NCI-H146 treated with DMSO at 0.1 percent for 48 hours (cell line): ENCODE measurements around the gene PKD2L1.
A peak's percentile ranks its signal among the peaks of the same experiment; 100 is the strongest.
"Not testable (repeated sequence)": the region's sequence is repeated elsewhere in the genome, so short reads cannot be mapped to it uniquely, and the experiment has no call there.

Source experiments
- DNase-seq: peaks from one replicate; lab custom pipeline; 2025; ENCODE audit not compliant: unreplicated experiment; lab: John Stamatoyannopoulos, UW

PKD2L1 gene

DNA sequence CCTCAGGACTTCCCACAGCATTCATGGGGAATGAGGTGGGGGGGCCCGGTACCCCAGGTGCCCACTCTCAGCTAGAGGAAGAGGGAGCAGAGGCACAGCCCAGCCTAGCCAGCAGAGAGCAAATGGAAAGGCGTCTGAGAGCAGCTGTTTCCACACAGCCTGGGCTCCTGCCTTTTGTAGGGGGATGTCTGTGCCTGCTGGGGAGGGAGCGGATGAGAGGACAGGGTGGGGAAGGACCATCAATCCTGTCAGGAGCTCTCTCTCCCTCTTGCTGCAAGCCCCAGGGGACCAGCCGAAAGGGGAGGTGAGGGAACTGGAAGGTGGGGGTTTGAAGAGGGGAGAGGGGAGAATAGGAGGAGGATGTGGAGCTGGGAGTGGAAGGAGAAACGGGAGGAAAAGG is at the start of gene PKD2L1:
TSS of gene PKD2L1 (minus strand) at position 150 of the 400 bp plus-strand sequence. CDS start at position 25, 125 bp downstream.
- peak; percentile 47 for DNase-seq

DNA sequence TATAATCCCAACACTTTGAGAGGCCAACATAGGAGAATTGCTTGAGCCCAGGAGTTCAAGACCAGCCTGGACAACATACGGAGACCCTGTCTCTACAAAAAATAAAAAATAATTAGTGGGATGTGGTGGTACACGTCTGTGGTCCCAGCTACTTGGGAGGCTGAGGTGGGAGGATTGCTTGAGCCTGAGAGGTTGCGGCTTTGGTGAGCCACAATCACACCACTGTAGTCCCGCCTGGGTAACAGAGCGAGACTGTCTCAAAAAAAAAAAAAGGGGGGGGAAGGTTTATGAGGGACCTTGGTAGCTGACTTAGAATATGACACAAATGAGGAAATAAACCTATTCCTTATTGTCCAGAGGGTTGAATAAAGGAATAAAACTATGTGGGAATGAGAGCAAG is 47.8 kb upstream of the PKD2L1 start:
- no peak for DNase-seq

DNA sequence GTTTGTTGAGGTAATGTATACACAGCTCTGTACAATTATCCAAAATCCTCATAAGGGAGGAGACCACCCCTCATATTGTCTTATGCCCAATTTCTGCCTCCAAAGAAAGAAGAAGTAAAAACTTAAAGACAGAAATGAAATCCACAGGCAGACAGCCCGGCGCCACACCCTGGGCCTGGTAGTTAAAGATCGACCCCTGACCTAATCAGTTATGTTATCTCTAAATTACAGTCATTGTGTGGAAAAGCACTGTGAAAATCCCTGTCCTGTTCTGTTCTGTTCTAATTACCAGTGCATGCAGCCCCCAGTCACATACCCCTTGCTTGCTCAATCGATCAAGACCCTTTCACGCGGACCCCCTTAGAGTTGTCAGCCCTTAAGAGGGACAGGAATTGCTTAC is 46.6 kb upstream of the PKD2L1 start:
- DNase-seq: not testable (repeated sequence)

DNA sequence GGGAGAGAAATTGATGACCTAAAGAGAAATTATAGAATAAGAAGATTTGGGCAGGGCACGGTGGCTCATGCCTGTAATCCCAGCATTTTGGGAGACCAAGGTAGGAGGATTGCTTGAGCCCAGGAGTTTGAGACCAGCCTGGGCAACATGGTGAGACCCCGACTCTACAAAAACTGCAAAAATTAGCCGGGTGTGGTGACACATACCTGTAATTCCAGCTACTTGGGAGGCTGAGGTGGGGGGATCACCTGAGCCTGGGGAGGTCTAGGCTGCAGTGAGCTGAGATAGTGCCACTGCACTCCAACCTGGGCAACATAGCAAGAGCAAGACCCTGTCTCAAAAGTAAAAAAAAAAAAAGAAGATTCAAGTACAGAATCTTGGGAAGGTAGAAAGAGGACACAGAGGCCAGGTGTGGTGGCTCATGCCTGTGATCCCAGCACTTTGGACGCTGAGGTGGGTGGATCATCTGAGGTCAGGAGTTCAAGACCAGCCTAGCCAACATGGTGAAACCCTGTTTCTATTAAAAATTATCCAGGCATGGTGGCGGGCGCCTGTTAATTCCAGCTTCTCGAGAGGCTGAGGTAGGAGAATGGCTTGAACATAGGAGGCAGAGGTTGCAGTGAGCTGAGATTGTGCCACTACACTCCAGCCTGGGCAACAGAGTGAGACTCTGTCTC is 44.8 kb upstream of the PKD2L1 start:
- DNase-seq: not testable (repeated sequence)

GRCh38 chr10:100374200-100374655 is 44.2 kb upstream of the PKD2L1 start:
- DNase-seq: peak; percentile 62

DNA sequence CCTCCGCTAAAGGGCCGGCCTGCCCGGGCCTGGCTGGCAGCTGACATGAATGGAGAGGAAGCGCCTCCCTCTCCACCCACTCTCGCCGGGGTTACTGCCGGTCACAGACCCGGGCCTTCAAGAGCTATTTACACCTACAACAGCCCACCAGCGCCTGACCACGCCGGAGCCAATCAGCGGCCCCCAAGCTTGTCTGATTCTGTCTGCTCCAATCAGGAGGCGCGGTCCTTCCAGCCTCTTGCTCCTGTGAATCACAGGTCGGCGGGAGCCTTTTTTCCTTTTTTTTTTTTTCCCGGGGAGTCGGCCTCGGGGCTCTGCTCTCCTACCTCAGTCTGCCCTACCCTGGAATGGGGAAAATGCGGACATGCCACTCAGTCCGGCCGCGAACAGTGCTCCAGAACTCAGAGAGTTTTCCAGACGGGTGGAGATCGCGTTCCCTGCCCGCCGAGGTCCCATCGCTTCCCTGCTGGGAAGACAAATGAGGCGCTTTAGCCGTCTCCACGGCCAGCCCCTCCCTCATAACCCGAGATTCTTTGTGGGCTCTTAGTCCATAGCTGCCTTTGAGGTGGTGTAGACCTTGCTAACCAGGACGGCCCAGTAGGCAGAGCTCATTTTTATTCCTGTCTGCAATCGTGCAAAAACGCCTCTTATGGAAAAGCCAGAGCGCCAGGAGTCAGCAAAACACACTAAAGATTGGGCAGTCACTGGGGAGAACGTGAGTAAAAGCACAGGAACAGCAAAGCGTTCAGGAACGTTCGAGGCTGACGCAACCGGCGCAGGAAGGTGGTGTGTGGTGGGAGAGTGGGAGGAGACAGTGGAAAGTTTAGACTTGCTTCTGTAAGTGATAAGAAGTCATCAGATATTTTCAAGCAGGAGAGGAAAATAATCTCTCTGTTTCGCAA is 43.5 kb upstream of the PKD2L1 start:
- peak; percentile 97 for DNase-seq

GRCh38 chr10:100372415-100373297 is 42.6 kb upstream of the PKD2L1 start:
- peak; percentile 82 for DNase-seq

- DNase-seq: no peak
Measured at GRCh38 chr10:100371482-100372027, 41.5 kb upstream of the PKD2L1 start.

GRCh38 chr10:100370714-100371481 is 40.9 kb upstream of the PKD2L1 start:
- no peak for DNase-seq

DNA sequence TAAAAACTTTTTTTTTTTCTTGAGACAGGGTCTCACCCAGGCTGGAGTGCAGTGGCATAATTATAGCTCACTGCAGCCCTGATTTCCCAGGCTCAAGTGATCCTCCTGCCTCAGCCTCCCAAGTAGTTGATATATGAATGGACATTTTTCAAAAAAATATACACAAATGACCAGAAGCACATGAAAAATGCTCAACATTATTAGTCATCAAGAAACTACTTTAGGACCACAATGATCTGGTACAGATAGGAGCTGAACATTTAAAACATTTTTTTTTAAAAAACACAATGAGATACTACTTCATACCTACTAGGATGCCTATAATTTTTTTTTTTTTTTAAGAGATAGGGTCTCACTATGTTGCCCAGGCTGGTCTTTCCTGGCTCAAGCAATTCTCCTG is 38.7 kb upstream of the PKD2L1 start:
- DNase-seq: no peak

DNA sequence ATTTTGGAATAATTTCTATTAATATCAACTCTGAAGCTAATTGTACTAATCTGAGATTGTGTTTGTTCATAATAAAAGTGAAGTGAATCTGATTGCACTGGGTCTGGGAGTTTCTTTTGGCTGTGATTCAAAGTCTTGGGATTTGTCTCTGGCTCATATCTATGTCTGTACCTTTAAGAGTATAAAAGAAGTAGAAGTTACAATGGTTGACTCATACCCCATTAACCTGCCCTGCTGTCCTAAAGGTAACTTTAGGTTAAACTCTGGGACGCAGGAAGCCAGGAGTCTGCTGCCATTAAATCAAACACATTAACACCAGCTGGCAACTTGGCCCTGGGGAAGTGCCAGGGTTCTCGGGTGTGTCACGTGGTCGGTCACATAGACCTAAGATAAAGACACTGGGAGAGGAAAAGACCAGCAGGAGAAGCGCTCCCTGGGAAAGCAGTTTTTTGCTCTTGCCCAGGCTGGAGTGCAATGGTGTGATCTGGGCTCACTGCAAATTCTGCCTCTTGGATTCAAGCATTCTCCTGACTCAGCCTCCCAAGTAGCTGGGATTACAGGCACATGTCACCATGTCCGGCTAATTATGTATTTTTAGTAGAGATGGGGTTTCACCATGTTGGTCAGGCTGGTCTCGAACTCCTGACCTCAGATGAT is 34.8 kb upstream of the PKD2L1 start:
- peak; percentile 22 for DNase-seq

DNA sequence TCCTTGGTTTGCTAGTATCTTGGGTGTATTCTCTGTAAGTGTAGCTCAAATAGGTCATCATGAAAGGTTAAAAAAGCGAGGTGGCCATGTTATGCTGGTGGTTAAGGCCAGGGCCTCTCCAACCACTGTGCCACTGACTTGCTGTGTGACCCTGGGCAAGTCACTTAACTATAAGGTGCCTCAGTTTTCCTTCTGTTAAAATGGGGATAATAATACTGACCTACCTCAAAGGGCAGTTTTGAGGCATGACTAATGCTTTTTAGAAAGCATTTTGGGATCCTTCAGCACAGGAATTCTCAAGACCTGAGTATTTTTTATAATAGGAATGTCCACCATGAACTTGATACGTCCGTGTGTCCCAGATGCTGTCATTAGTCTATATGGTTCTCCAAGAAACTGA is 34.1 kb upstream of the PKD2L1 start:
- DNase-seq: no peak

DNA sequence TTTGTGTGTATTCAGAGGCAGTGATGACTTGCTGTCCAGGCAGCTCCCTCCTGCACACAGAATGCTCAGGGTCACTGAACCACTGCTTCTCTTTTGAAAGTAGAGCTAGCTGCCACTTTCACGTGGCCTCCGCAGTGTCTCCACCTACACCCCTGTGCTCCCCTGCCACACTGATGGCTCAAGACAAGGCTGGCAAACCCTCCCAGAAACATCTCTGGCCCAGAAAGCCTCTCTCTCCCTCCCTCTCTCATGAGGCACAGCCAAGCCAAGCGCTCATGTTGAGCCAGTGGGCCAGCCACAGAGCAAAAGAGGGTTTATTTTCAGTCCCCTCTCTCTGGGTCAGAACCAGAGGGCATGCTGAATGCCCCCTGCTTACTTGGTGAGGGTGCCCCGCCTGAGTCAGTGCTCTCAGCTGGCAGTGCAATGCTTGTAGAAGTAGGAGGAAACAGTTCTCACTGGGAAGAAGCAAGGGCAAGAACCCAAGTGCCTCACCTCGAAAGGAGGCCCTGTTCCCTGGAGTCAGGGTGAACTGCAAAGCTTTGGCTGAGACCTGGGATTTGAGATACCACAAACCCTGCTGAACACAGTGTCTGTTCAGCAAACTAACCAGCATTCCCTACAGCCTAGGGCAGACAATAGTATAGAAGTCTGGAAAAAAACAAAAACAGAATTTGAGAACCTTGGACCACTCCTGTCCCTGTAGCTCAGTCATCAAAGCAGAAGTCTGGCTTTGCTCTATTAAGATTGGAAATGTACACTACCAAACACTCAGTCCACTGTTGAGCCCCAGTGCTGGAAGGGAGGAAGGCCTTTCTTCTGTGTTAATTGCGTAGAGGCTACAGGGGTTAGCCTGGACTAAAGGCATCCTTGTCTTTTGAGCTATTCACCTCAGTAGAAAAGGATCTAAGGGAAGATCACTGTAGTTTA is 32.8 kb upstream of the PKD2L1 start:
- DNase-seq: no peak

DNA sequence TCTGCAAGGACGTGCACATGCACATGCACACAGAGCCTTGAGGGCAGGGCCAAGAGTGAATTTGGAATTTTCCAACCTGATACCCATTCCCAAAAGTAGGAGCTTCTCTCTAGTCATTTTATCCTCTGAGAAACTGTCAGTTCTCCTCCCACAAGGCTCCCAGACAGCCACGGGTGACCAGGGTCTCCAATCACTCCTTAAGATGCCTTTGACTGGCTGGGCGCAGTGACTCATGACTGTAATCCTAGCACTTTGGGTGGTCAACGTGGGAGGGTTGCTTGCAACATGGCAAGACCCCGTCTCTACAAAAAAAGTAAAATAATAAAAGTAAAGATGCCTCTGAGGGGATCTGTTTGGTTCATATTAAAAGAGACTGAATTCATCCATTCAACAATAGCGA is 30.2 kb upstream of the PKD2L1 start:
- DNase-seq: no peak

DNA sequence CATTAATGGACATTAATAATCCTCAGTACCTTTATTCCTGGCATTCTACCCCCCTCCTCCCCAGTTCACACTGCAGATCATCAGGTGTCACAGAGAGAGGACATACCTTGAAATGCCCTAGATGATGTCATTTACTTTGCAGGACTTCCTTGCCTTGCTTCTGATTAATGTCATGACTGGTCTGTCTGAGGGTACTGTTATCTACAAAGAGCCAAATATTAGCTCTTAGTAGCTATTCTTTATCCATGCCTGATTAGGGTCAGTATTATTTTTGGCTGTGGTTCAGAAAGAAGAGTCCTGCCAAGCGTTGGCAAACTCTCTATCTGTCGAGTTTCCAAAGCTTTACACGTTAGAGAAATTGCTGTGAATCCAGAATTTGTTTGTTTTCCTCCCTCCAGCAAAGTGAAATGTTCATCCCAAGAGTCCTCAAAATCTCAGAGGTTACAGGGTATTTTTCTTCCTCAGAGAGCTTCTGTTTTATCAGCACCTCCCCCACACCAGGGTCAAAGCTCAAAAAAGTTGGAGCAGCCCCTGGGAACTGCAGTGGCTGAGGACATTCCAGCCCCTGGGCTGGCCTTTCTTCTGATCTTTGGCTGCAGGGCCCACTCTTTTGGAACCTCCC is 29.6 kb upstream of the PKD2L1 start:
- DNase-seq: no peak

GRCh38 chr10:100359030-100359432 is 29.0 kb upstream of the PKD2L1 start:
- DNase-seq: no peak

- no peak for DNase-seq
Measured at GRCh38 chr10:100357059-100357858, 27.2 kb upstream of the PKD2L1 start.
